Measurements from ENCODE around the gene GRIA2. TPM values are rescaled to one million over a fixed set of nuclear protein-coding genes. Genes with fewer than 3 reads are reported as not detected.

The GRIA2 gene
- polyA plus RNA-seq, 3 donors, result 1.0 to 1.7 (median 1.1) TPM

GRCh38 chr4:157358851-157359250, 138.3 kb downstream of the GRIA2 start:
- no peak for DNase-seq (ENCODE audit: low read depth in 3 of 3, low spot score in 2 of 3)

GRCh38 chr4:157363360-157363759, 142.8 kb downstream of the GRIA2 start:
- DNase-seq (ENCODE audit: low read depth in 3 of 3, low spot score in 2 of 3), result no peak

GRCh38 chr4:157372154-157372553, 151.6 kb downstream of the GRIA2 start:
- no peak for DNase-seq (ENCODE audit: low read depth in 3 of 3, low spot score in 2 of 3)

GRCh38 chr4:157372567-157372966, 152.0 kb downstream of the GRIA2 start:
- DNase-seq (ENCODE audit: low read depth in 3 of 3, low spot score in 2 of 3), result no peak

GRCh38 chr4:157389741-157390140, 169.2 kb downstream of the GRIA2 start:
- no peak for DNase-seq (ENCODE audit: low read depth in 3 of 3, low spot score in 2 of 3)

- DNase-seq (ENCODE audit: low read depth in 3 of 3, low spot score in 2 of 3), result no peak
Measured at GRCh38 chr4:157405070-157405469, 184.5 kb downstream of the GRIA2 start.

Other genes with a start within 250 kb of the GRIA2 start
- 10 to 100 TPM; 75.1 to 88.7 (median 84.1) TPM for gene PDGFC, start 248.9 kb upstream of the GRIA2 start, polyA plus RNA-seq (ENCODE audit: insufficient read length in 3 of 3)
- 10 to 100 TPM; 13.8 to 14.8 (median 14.2) TPM for gene GLRB, start 144.6 kb upstream of the GRIA2 start, polyA plus RNA-seq (ENCODE audit: insufficient read length in 3 of 3)